Astrocyte (in vitro differentiated cells and primary cell): ENCODE data around the gene FBXW5. TPM values are rescaled to one million over a fixed set of nuclear protein-coding genes. Genes with fewer than 3 reads are reported as not detected.

ENCODE experiments used
- DNase-seq: peaks from one replicate; pipeline ENCODE4 v3.0.0-alpha.2; 2010; ENCODE audit warnings: low read depth
- FAIRE-seq: peaks from 2 replicates; lab custom pipeline; 2011; peaks lifted over from hg19 to GRCh38; lab: Jason Lieb, UNC
- H2AFZ ChIP-seq: 2 replicates; pipeline ENCODE4 v1.6.0; 2012; ENCODE audit warnings: low read depth, low read length, inconsistent platforms
- H3K27ac ChIP-seq: 2 replicates; pipeline ENCODE4 v1.5.1; 2011; ENCODE audit warnings: low read depth, low read length, inconsistent platforms
- H3K27me3 ChIP-seq: 2 replicates; pipeline ENCODE4 v1.6.0; 2011; ENCODE audit warnings: low read length, inconsistent platforms; ENCODE audit not compliant: insufficient read depth
- H3K36me3 ChIP-seq: 2 replicates; pipeline ENCODE4 v1.5.1; 2011; ENCODE audit warnings: low read length, inconsistent platforms; ENCODE audit not compliant: insufficient read depth
- H3K4me1 ChIP-seq: 2 replicates; pipeline ENCODE4 v1.5.1; 2011; ENCODE audit warnings: low read length, inconsistent platforms; ENCODE audit not compliant: insufficient read depth
- H3K4me2 ChIP-seq: 2 replicates; pipeline ENCODE4 v1.6.0; 2012; ENCODE audit warnings: low read length, inconsistent platforms
- H3K4me3 ChIP-seq: 2 replicates; pipeline ENCODE4 v1.5.1; 2011; ENCODE audit warnings: low read depth, mild to moderate bottlenecking, low read length, inconsistent platforms; ENCODE audit not compliant: insufficient read depth
- H3K79me2 ChIP-seq: 2 replicates; pipeline ENCODE4 v1.6.0; 2012; ENCODE audit warnings: mild to moderate bottlenecking, low read length, inconsistent platforms; ENCODE audit not compliant: insufficient read depth
- H3K9ac ChIP-seq: 2 replicates; pipeline ENCODE4 v1.6.0; 2012; ENCODE audit warnings: mild to moderate bottlenecking, low read length, inconsistent platforms
- H3K9me3 ChIP-seq: 2 replicates; pipeline ENCODE4 v1.5.1; 2012; ENCODE audit warnings: low read depth, mild to moderate bottlenecking, low read length, inconsistent platforms; ENCODE audit not compliant: insufficient read depth
- H4K20me1 ChIP-seq: 2 replicates; pipeline ENCODE4 v1.6.0; 2012; ENCODE audit warnings: low read length, inconsistent platforms; ENCODE audit not compliant: insufficient read depth
- H3K27ac Mint-ChIP-seq: one replicate; pipeline ENCODE4 v1.8.0; 2021; ENCODE audit warnings: mild to moderate bottlenecking, mixed read lengths; ENCODE audit not compliant: unreplicated experiment
- H3K27me3 Mint-ChIP-seq: one replicate; pipeline ENCODE4 v1.8.0; 2021; ENCODE audit warnings: low read depth, mixed read lengths; ENCODE audit not compliant: unreplicated experiment
- H3K36me3 Mint-ChIP-seq: one replicate; pipeline ENCODE4 v1.8.0; 2021; ENCODE audit warnings: low read depth, mixed read lengths; ENCODE audit not compliant: unreplicated experiment
- H3K4me1 Mint-ChIP-seq: one replicate; pipeline ENCODE4 v1.8.0; 2021; ENCODE audit warnings: low read depth, mixed read lengths; ENCODE audit not compliant: unreplicated experiment
- H3K4me3 Mint-ChIP-seq: one replicate; pipeline ENCODE4 v1.8.0; 2021; ENCODE audit warnings: mild to moderate bottlenecking, moderate library complexity, mixed read lengths; ENCODE audit not compliant: unreplicated experiment
- H3K9me3 Mint-ChIP-seq: one replicate; pipeline ENCODE4 v1.8.0; 2021; ENCODE audit warnings: mild to moderate bottlenecking, mixed read lengths; ENCODE audit not compliant: unreplicated experiment
- EZH2 ChIP-seq: IDR thresholded peaks from 2 replicates; pipeline ENCODE4 v1.6.1; 2012; ENCODE audit warnings: mild to moderate bottlenecking, low read length, inconsistent platforms; ENCODE audit not compliant: insufficient read depth
- total RNA-seq: library from RNA; stranded (reverse); gene quantifications from 2 replicates; pipeline ENCODE4 v1.2.1, GENCODE V29; 2021
- TF ChIP-seq, protein P1 (sequence below): IDR thresholded peaks from 2 replicates; pipeline ENCODE4 v1.5.1; 2011; ENCODE audit warnings: low read depth, mild to moderate bottlenecking, inconsistent platforms, low read length, moderate library complexity; ENCODE audit not compliant: insufficient read depth

The FBXW5 gene
- total RNA-seq, 1 donor from 2014 or later: 70.4 TPM

DNA sequence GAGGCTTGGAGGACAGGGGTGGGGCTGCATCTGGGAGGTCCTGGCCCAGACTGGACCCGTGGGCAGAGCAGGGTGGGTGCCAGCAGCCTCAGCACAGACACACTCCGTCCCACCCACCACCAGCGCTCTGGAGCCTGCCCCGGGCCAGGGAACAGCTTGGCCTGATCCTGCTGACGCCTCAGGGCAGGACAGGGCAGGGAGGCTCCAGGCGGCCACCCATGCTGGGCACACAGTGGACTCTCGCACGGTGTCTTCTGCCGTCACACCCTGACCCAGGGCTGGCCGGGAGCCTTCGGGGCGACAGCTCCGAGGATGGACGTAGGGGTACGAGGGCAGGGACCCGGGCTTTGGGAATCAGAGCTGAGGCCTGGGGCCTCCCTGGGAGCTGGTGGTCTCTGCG is 24.6 kb upstream of the FBXW5 start:
- H3K79me2 ChIP-seq: no peaks in the 10 kb centered on the region
- H2AFZ ChIP-seq: no peak overlapping the region
- no peak overlapping the region for H3K27ac Mint-ChIP-seq
- H4K20me1 ChIP-seq: no peaks in the 10 kb centered on the region
- H3K9me3 ChIP-seq: no peaks in the 10 kb centered on the region
- H3K4me1 ChIP-seq: peaks cover 4% of the 10 kb centered on the region
- H3K36me3 ChIP-seq: no peaks in the 10 kb centered on the region
- FAIRE-seq (no peak), DNase-seq (no peak)
- no peak overlapping the region for H3K27ac ChIP-seq
- H3K4me1 Mint-ChIP-seq: no peaks in the 10 kb centered on the region
- H3K4me3 ChIP-seq: no peak overlapping the region
- no peaks in the 10 kb centered on the region for H3K27me3 ChIP-seq
- H3K4me2 ChIP-seq: no peak overlapping the region
- TF ChIP-seq, protein P1, sequence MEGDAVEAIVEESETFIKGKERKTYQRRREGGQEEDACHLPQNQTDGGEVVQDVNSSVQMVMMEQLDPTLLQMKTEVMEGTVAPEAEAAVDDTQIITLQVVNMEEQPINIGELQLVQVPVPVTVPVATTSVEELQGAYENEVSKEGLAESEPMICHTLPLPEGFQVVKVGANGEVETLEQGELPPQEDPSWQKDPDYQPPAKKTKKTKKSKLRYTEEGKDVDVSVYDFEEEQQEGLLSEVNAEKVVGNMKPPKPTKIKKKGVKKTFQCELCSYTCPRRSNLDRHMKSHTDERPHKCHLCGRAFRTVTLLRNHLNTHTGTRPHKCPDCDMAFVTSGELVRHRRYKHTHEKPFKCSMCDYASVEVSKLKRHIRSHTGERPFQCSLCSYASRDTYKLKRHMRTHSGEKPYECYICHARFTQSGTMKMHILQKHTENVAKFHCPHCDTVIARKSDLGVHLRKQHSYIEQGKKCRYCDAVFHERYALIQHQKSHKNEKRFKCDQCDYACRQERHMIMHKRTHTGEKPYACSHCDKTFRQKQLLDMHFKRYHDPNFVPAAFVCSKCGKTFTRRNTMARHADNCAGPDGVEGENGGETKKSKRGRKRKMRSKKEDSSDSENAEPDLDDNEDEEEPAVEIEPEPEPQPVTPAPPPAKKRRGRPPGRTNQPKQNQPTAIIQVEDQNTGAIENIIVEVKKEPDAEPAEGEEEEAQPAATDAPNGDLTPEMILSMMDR: no peak
- TF ChIP-seq EZH2: no peak
- H3K9ac ChIP-seq: no peak overlapping the region
- H3K27me3 Mint-ChIP-seq: peaks cover 9% of the 10 kb centered on the region
- no peaks in the 10 kb centered on the region for H3K36me3 Mint-ChIP-seq
- no peak overlapping the region for H3K4me3 Mint-ChIP-seq
- no peaks in the 10 kb centered on the region for H3K9me3 Mint-ChIP-seq

DNA sequence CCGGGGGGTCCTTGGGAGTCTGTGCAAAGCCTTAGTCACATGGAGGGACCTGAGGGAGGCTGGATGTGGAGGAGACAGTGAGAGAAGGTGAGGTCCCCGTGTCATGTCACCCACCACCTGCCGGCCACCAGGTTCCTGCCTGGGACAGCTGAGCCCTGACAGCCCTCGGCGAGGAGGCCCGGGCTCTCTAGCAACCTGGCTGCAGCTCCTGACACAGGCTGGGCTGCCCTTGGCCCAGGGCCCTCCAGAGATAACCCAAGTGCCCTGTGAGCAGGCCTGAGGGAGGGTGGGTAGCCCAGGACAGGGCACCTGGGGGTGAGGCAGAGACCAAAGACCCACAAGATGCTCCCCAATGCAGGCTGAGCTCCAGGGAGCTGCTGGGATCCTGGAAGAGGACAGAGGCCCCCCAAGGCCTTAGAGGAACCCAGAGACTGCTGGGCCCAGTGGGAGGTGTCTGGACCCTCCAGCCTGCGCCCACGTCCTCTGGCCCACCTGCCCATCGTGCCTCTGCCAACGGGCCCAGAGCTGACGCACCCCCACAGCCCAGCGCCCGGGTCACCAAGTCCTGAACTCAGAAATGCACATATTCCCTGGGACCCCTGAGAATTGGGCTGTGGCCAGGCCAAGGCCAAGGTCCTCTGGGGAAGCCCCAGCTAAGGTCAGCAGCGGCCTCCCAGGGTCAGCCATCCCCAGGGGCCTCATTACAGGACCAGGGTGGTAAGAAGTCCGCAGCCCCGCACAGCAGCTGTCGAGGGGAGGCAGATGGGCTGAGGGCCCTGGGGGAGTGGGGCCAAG is 24.0 kb upstream of the FBXW5 start:
- H3K27me3 Mint-ChIP-seq: peaks cover 9% of the 10 kb centered on the region
- Histone ChIP-seq H4K20me1 (no peaks in the 10 kb centered on the region), H3K36me3 (no peaks in the 10 kb centered on the region), H3K79me2 (no peaks in the 10 kb centered on the region), H3K27me3 (no peaks in the 10 kb centered on the region), H3K4me1 (peaks cover 4% of the 10 kb centered on the region), H3K9ac (no peak overlapping the region), H2AFZ (no peak overlapping the region), H3K9me3 (no peaks in the 10 kb centered on the region), H3K4me3 (no peak overlapping the region), H3K27ac (no peak overlapping the region), H3K4me2 (no peak overlapping the region)
- no peaks in the 10 kb centered on the region for H3K9me3 Mint-ChIP-seq
- TF ChIP-seq, protein P1: no peak
- TF ChIP-seq EZH2: no peak
- no peak overlapping the region for H3K27ac Mint-ChIP-seq
- H3K4me3 Mint-ChIP-seq: no peak overlapping the region
- no peaks in the 10 kb centered on the region for H3K4me1 Mint-ChIP-seq
- FAIRE-seq: no peak
- H3K36me3 Mint-ChIP-seq: no peaks in the 10 kb centered on the region
- no peak for DNase-seq
